Fibroblast of lung (primary cell): ENCODE measurements around the gene SRSF3. TPM values are rescaled to one million over a fixed set of nuclear protein-coding genes. Genes with fewer than 3 reads are reported as not detected.

Experiments used
- DNase-seq, 2 donors: peaks; one replicate each; pipeline versions ENCODE4 v3.0.0 to v3.0.0-alpha.2; 2010; ENCODE audit warnings: low read depth in 2 of 2
- H2AFZ ChIP-seq: 2 replicates; pipeline ENCODE4 v1.5.1; 2012; ENCODE audit warnings: low read length, control low read depth, inconsistent platforms
- H3K27ac ChIP-seq: 2 replicates; pipeline ENCODE4 v1.5.1; 2011; ENCODE audit warnings: low read length, control low read depth; ENCODE audit not compliant: insufficient read depth
- H3K27me3 ChIP-seq: 2 replicates; pipeline ENCODE4 v1.5.1; 2011; ENCODE audit warnings: mild to moderate bottlenecking, low read length; ENCODE audit not compliant: control insufficient read depth, insufficient read depth
- H3K36me3 ChIP-seq: 2 replicates; pipeline ENCODE4 v1.5.1; 2011; ENCODE audit warnings: low read length; ENCODE audit not compliant: control insufficient read depth, insufficient read depth
- H3K4me1 ChIP-seq: 2 replicates; pipeline ENCODE4 v1.5.1; 2011; ENCODE audit warnings: low read length; ENCODE audit not compliant: control insufficient read depth, insufficient read depth; ENCODE audit errors: extremely low read depth
- H3K4me2 ChIP-seq: 2 replicates; pipeline ENCODE4 v1.5.1; 2011; ENCODE audit warnings: low read length, control low read depth; ENCODE audit not compliant: insufficient read depth; ENCODE audit errors: extremely low read depth
- H3K4me3 ChIP-seq, 4 experiments: fragments of 200-600 bp in 1 of 4; sonication (generic) in 1 of 4; replicated peaks in 1 of 4; 2 replicates each; pipeline ENCODE4 v1.5.1; 2011 to 2016; ENCODE audit warnings: low read length in 4 of 4, low read depth in 3 of 4, mild to moderate bottlenecking in 3 of 4, control low read depth in 2 of 4, inconsistent platforms in 1 of 4, mixed read lengths in 1 of 4; ENCODE audit not compliant: insufficient read depth in 1 of 4; ENCODE audit errors: control extremely low read depth in 1 of 4
- H3K79me2 ChIP-seq: 2 replicates; pipeline ENCODE4 v1.5.1; 2012; ENCODE audit warnings: mild to moderate bottlenecking, low read length, inconsistent platforms; ENCODE audit not compliant: control insufficient read depth, insufficient read depth
- H3K9ac ChIP-seq: 2 replicates; pipeline ENCODE4 v1.5.1; 2011; ENCODE audit warnings: mild to moderate bottlenecking, low read length, control low read depth; ENCODE audit not compliant: insufficient read depth
- H3K9me3 ChIP-seq: 2 replicates; pipeline ENCODE4 v1.5.1; 2012; ENCODE audit warnings: low read depth, low read length; ENCODE audit not compliant: control insufficient read depth, insufficient read depth
- H4K20me1 ChIP-seq: 2 replicates; pipeline ENCODE4 v1.5.1; 2011; ENCODE audit warnings: low read length; ENCODE audit not compliant: control insufficient read depth, insufficient read depth; ENCODE audit errors: extremely low read depth
- CTCF ChIP-seq, 2 donors: IDR thresholded peaks in 1 of 2; conservative IDR thresholded peaks in 1 of 2; 1 replicate in 1 of 2; 2 replicates in 1 of 2; pipeline ENCODE4 v1.5.1; 2011 to 2012; ENCODE audit warnings: low read length in 2 of 2, control low read depth in 1 of 2, inconsistent platforms in 1 of 2, low read depth in 1 of 2, mild to moderate bottlenecking in 1 of 2
- EZH2 ChIP-seq: IDR thresholded peaks from 2 replicates; pipeline ENCODE4 v1.5.1; 2012; ENCODE audit warnings: low read length, control low read depth, mild to moderate bottlenecking; ENCODE audit errors: missing control alignments
- polyA plus RNA-seq, 2 donors: library from polyadenylated mRNA; depleted of rRNA in 1 of 2; stranded (reverse) in 1 of 2; unstranded in 1 of 2; fragments of >200 nt; gene quantifications; 2 replicates each; pipeline ENCODE4 v1.2.1, GENCODE V29; 2011 to 2012; ENCODE audit warnings: missing spikeins in 1 of 2
- total RNA-seq: library from RNA; depleted of rRNA; stranded (reverse); fragments of >200 nt; gene quantifications from 2 replicates; pipeline ENCODE4 v1.2.1, GENCODE V29; 2014

SRSF3 gene
- total and polyA plus RNA-seq, 2 donors (not counting 1 experiment from before 2014, with no cell fraction given), result 191 to 435 TPM

DNA sequence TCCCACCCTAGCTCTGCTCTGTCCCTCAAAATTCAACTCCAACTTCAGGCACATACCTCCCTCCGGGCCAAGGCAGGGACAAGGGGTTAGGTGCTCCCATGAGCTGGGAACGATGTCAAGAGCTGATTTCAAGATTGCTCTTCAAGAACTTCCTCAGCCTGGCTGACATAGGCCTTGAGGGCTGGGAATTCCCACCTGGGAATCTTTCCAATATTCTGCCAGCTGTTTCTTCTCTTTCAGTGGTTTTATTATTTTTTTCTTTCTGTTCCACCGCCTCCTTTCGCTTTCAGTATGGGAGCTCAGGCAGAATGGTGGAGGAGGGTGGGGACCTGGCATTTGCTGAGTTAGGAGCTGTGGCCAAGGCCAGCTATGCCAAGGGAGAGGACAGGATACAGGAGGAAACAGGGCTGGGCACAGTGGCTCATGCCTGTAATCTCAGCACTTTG, 33.7 kb downstream of the SRSF3 start:
- TF ChIP-seq EZH2 (no peak), CTCF (conservative IDR thresholded peaks at IDR 0.05 in 1 of 2, IDR thresholded peaks at IDR 0.05 in 1 of 2; ENCODE audit: low read depth in 1 of 2, low read length in 2 of 2) (no peak)
- H2AFZ ChIP-seq, result no peak overlapping the region
- peak; percentile 66 to 97 for DNase-seq

GRCh38 chr6:36629784-36630183, 35.6 kb downstream of the SRSF3 start:
- no peak overlapping the region for H3K27ac ChIP-seq
- H3K79me2 ChIP-seq, result no peaks in the 10 kb centered on the region
- H3K4me2 ChIP-seq, result no peak overlapping the region
- no peaks in the 10 kb centered on the region for H3K9me3 ChIP-seq
- H3K36me3 ChIP-seq, result no peaks in the 10 kb centered on the region
- TF ChIP-seq CTCF (conservative IDR thresholded peaks at IDR 0.05 in 1 of 2, IDR thresholded peaks at IDR 0.05 in 1 of 2; ENCODE audit: low read depth in 1 of 2, low read length in 2 of 2), result no peak
- H3K27me3 ChIP-seq, result no peaks in the 10 kb centered on the region
- no peak overlapping the region for H3K9ac ChIP-seq
- no peak overlapping the region for H3K4me3 ChIP-seq
- no peak overlapping the region for H2AFZ ChIP-seq
- H4K20me1 ChIP-seq, result no peaks in the 10 kb centered on the region
- no peak for DNase-seq
- peaks cover 14% of the 10 kb centered on the region for H3K4me1 ChIP-seq

More for the DNA sequence above, 33.7 kb downstream of the SRSF3 start:
- Histone ChIP-seq H3K27me3 (no peaks in the 10 kb centered on the region), H4K20me1 (no peaks in the 10 kb centered on the region), H3K9me3 (no peaks in the 10 kb centered on the region), H3K4me1 (peaks cover 24% of the 10 kb centered on the region), H3K9ac (no peak overlapping the region), H3K4me3 (no peak overlapping the region), H3K27ac (no peak overlapping the region), H3K4me2 (peak overlapping the region; percentile 8), H3K36me3 (no peaks in the 10 kb centered on the region), H3K79me2 (no peaks in the 10 kb centered on the region)

DNA sequence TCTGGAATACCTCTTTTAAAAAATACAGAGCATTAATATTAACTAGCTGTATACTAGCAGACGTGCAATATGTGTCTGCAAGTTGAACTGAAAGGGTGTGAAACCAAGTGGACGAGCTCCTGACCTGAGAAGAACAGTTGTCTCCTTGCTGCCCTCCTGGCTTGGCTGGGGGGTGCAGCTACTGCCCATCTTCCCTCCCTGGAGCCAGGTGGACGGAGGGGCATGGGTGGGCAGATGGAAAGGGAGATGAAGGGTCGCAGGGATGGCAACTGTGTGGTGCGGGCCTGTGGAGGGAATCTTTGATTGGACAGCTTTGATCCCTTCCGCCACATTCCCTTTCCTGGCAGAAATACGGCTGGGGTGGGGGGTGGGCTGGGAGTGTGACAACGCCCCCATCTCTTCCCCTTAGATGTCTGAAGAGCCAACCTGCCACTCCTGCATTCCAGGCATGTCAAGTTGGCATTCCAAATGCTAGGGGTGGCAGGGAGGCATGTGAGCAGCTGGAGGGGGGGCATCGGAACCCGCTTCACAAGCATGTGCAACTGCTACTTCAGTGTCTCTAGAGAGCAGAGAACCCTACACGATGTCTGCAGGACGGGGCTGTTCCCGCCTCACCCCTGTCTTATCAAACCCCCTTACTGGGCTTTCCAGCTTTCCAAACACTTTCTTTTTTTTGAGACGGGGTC, 37.3 kb downstream of the SRSF3 start:
- no peak for DNase-seq
- H3K27me3 ChIP-seq, result no peaks in the 10 kb centered on the region

More for the DNA sequence above, 37.3 kb downstream of the SRSF3 start:
- TF ChIP-seq CTCF (conservative IDR thresholded peaks at IDR 0.05 in 1 of 2, IDR thresholded peaks at IDR 0.05 in 1 of 2; ENCODE audit: low read depth in 1 of 2, low read length in 2 of 2), result no peak
- no peak for TF ChIP-seq EZH2
- no peaks in the 10 kb centered on the region for H3K9me3 ChIP-seq
- no peaks in the 10 kb centered on the region for H4K20me1 ChIP-seq
- H3K79me2 ChIP-seq, result no peaks in the 10 kb centered on the region
- H3K4me3 ChIP-seq, result no peak overlapping the region
- H3K36me3 ChIP-seq, result no peaks in the 10 kb centered on the region
- H3K4me1 ChIP-seq, result peaks cover 5% of the 10 kb centered on the region
- H2AFZ ChIP-seq, result no peak overlapping the region
- no peak overlapping the region for H3K9ac ChIP-seq
- H3K27ac ChIP-seq, result no peak overlapping the region
- H3K4me2 ChIP-seq, result no peak overlapping the region
